Dermis microvascular lymphatic vessel endothelial cell (primary cell): ENCODE data around the gene MAP3K15. TPM values are rescaled to one million over a fixed set of nuclear protein-coding genes. Genes with fewer than 3 reads are reported as not detected.
A peak's percentile ranks its signal among the peaks of the same experiment; 100 is the strongest.

Experiments
- DNase-seq, 2 donors: peaks; one replicate each; pipeline versions ENCODE4 v3.0.0 to v3.0.0-alpha.2; 2010; ENCODE audit warnings: low read depth in 2 of 2
- total RNA-seq: library from RNA; depleted of rRNA; stranded (reverse); fragments of >200 nt; gene quantifications from 2 replicates; pipeline ENCODE4 v1.2.1, GENCODE V29; 2014

The MAP3K15 gene
- under 0.01 and 0.13 TPM in 2 replicates for total RNA-seq

GRCh38 chrX:19514791-19515614 lies at the start of gene MAP3K15:
Gene MAP3K15, minus strand, starts transcription at chrX:19515508. Its CDS starts 247 bp downstream, at chrX:19515261.
- DNase-seq, result peak in 1 of 2 donors; percentile 32

- DNase-seq, result no peak
Measured at GRCh38 chrX:19564606-19565005, 49.3 kb upstream of the MAP3K15 start.

GRCh38 chrX:19563746-19564145 lies 48.4 kb upstream of the MAP3K15 start:
- no peak for DNase-seq

- DNase-seq, result no peak
Measured at GRCh38 chrX:19563327-19563726, 48.0 kb upstream of the MAP3K15 start.

GRCh38 chrX:19560611-19561010 lies 45.3 kb upstream of the MAP3K15 start:
- DNase-seq, result no peak

- no peak for DNase-seq
Measured at GRCh38 chrX:19557822-19558221, 42.5 kb upstream of the MAP3K15 start.

GRCh38 chrX:19556202-19556601 lies 40.9 kb upstream of the MAP3K15 start:
- no peak for DNase-seq

GRCh38 chrX:19555683-19556082 lies 40.4 kb upstream of the MAP3K15 start:
- DNase-seq, result no peak

GRCh38 chrX:19555236-19555635 lies 39.9 kb upstream of the MAP3K15 start:
- no peak for DNase-seq

GRCh38 chrX:19554786-19555185 lies 39.5 kb upstream of the MAP3K15 start:
- DNase-seq, result no peak

GRCh38 chrX:19552793-19553192 lies 37.5 kb upstream of the MAP3K15 start:
- DNase-seq, result no peak

- no peak for DNase-seq
Measured at GRCh38 chrX:19549838-19550237, 34.5 kb upstream of the MAP3K15 start.

GRCh38 chrX:19548934-19549333 lies 33.6 kb upstream of the MAP3K15 start:
- DNase-seq, result no peak

- no peak for DNase-seq
Measured at GRCh38 chrX:19548279-19548678, 33.0 kb upstream of the MAP3K15 start.

GRCh38 chrX:19545651-19546050 lies 30.3 kb upstream of the MAP3K15 start:
- no peak for DNase-seq

GRCh38 chrX:19544693-19545305 lies 29.5 kb upstream of the MAP3K15 start:
- DNase-seq, result peak; percentile 55 to 63

GRCh38 chrX:19543951-19544381 lies 28.7 kb upstream of the MAP3K15 start:
- DNase-seq, result no peak

- no peak for DNase-seq
Measured at GRCh38 chrX:19543020-19543715, 27.9 kb upstream of the MAP3K15 start.

- DNase-seq, result no peak
Measured at GRCh38 chrX:19541931-19542330, 26.6 kb upstream of the MAP3K15 start.

- no peak for DNase-seq
Measured at GRCh38 chrX:19541196-19541595, 25.9 kb upstream of the MAP3K15 start.

- DNase-seq, result no peak
Measured at GRCh38 chrX:19540076-19540475, 24.8 kb upstream of the MAP3K15 start.

GRCh38 chrX:19539665-19540064 lies 24.4 kb upstream of the MAP3K15 start:
- no peak for DNase-seq
